GM23248 (cell line): Measurements from ENCODE around the gene PARP3.

Experiments used
- EZH2 ChIP-seq: fragments of 200-600 bp; sonication (generic); IDR thresholded peaks from 2 replicates; pipeline ENCODE4 v1.6.1; 2018; ENCODE audit warnings: antibody characterized with exemption, mild to moderate bottlenecking; ENCODE audit not compliant: insufficient read depth, poor library complexity, severe bottlenecking
- EZH2phosphoT487 ChIP-seq: fragments of 200-600 bp; sonication (generic); IDR thresholded peaks from 2 replicates; pipeline ENCODE4 v1.6.1; 2018; ENCODE audit warnings: antibody characterized with exemption, moderate library complexity, mild to moderate bottlenecking, low read depth; ENCODE audit not compliant: insufficient read depth

DNA sequence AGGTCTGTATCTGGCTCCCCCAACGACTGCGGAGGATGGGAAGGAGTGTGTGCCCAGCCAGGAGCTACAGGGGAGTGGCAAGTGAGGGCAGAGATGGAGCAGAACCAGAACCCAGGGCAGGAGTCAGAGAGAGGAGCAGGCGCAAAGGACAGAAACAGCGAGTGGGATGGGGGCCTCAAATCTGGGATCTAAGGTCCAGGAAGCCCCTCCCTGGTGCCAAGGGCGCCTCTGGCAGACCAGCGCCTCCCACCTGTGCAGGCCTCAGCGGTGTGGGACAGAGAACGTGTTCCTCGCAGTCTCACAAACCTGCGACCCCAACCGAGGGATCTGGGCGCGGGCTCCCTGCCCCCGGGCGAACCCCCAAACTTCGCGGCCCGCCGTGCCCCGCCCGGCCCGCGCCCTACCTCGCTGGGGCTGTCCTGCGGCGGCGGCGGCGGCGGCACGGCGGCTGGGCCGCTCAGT, 24.8 kb downstream of the PARP3 start:
- no peak for TF ChIP-seq EZH2
- TF ChIP-seq EZH2phosphoT487, result no peak
